Stimulated activated CD4-positive, alpha-beta T cell treated with anti-CD3 and anti-CD28 coated beads, Interleukin-4, amount 100 ng/mL, for 4 hours (primary cell): Measurements from ENCODE around the gene TBL3.
A peak's percentile ranks its signal among the peaks of the same experiment; 100 is the strongest.
"Not testable (repeated sequence)": the region's sequence is repeated elsewhere in the genome, so short reads cannot be mapped to it uniquely, and the experiment has no call there.

Experiments used
- DNase-seq, 2 experiments: peaks; one replicate each; pipeline ENCODE4 v3.0.0-alpha.2; 2020

The TBL3 gene

DNA sequence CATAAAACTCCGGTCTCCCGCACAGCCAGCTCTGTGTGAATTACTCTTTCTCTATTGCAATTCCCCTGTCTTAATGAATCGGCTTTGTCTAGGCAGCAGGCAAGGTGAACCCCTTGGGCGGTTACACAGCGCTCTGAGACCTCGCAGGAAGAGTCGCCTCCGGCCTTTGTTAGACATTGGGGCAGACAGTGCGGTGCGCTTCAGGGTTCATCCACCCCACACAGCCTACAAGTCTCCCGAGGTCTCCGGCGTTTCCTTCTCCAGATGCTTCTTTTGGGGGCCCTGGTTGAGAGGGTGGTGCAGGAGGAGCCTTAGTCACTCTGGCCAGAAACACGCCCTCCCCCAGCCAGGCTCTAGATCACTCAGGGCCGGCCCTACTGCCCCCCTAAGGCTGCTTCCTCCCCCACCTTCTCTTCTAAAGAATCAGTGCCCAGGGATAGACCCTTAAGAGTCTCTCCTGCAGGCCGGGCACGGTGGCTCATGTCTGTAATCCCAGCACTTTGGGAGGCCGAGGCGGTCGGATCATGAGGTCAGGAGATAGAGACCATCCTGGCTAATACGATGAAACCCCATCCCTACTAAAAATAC is 27.1 kb upstream of the TBL3 start:
- DNase-seq: no peak

DNA sequence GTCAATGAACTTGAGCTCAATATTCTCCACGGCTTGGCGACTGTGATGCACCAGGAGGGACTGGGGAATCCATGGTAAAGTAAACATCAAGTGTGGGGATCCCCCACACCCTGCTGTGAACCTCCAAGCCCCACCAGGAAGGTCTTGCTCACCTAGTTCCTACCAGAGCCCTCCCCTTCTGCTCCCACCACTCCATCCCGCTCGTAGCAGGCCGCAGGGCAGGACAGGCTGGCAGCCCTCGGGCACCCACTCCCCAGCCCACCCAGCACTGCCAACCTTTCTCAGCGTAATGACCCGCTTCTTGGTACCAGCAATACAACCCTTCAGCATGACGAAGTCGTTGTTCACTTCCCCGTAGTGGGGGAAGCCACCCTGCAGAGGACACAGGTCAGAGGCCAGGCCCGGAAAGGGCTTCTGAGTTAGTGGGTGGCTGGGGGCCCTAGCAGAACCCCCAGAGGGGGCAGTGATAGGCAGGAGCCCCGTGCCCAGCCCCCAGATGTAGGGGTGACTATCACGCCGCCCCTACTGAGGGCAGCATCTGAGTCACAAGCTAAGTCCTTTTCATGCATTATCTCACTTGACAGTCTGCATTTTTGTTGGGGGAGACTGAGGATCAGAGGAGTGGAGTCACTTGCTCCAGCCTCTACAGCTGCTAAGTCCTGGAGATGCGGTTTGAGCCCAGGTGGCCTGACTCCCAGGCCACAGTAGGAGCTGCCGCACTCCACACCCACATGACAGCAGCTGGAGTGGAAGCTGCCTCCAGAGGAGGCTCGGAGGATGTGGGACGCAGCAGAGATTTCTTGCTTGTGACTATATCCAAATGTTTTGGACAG is 26.1 kb upstream of the TBL3 start:
- no peak for DNase-seq

DNA sequence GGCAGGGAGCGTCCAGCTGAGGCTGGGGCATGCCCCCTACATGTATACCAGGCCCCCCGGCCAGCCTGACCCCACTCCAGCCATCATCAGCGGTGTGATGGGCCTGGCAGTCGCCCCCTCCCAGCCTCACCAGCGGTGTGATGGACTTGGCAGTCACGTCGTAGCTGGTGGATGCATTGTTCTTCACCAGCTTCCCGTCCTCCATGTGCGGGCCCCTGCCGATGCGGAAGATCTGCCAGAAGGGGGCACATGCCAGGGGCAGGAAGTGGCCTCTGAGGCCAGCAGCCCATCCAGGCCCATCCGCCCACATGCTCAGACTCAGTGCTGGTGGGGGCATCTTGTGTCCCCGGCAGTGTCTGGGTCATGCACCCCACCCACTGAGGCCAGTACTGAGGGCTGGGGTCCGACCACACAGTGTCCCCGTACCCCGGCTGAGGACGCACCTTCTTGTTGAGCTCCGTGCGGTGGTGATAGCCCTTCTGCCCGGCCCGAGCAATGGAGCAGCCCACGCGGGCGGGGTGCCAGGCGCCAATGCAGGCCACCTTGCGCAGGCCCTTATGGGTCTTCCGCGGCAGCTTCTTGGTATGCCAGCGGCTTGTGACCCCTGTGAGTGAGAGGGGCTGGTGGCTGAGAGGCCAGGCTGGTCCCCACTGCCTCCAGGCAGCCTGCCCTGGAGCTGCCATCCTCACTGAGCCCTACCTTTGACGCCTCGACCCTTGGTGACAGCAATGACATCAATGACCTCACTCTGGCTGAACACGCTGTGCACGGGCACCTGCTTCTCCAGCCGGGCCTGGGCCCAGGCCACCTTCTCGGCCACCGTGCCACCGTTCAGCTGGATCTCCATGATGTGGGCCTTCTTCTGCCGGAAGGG is 25.1 kb upstream of the TBL3 start:
- DNase-seq: no peak

DNA sequence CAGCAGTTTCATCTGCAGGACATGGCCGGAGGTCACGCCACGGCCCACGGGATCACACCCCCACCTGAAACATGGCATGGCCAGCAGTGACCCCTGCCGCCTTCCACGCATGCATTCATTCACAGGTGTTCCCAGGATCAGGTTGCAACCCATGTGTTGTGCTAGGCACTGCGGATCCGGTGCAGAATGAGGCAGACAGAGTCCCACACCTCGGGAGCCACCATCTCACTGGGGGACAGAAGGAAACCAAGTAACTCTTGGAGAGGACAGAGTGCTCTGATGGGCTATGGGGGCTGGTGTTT is 24.5 kb upstream of the TBL3 start:
- DNase-seq: no peak

DNA sequence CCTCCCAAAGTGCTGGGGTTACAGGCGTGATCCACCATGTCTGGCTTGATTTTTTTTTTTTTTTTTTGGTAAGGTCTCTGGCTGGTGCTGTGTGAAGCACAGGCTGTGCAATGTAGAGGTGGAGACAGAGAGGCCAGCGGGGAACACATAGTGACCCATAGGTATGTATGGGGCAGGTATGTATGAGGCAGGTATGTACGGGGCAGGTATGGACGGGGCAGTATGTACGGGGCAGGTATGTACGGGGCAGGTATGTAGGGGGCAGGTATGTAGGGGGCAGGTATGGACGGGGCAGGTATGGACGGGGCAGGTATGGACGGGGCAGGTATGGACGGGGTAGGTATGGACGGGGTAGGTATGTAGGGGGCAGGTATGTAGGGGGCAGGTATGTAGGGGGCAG is 22.3 kb upstream of the TBL3 start:
- DNase-seq: no peak

DNA sequence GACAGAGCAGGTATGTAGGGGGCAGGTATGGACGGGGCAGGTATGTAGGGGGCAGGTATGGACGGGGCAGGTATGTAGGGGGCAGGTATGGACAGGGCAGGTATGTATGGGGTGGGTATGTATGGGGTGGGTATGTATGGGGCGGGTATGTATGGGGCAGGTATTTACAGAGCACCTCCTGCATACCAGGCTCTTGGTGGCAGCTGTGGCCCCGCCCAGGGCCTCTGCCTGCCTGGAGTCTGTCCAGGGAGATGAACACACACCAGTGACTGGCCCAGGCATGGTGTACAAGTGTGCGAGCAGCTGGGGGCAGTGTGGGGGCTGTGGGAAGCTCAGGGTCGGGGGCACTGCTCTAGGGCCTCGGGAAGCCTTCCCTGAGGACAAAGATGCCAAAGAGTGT is 21.8 kb upstream of the TBL3 start:
- no peak for DNase-seq

DNA sequence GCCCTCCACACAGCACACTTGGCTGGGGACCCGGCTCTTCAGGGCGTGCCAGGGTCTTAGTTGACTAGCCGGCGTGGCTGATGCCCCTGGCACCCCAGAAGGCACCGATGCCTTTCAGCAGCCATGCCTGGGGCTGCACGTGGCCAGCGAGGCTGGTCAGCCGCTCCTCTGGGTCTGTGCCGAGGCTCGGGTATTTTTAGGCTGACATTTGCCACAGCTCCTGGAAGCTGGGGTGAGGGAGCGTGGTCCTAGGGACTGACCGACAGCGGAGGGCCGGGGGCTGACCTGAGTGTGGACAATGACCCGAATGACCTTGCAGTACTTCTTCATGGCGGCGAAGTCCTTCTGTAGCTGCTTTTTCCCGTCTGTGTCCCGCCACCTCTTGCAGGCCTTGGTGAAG is 21.3 kb upstream of the TBL3 start:
- DNase-seq: no peak

DNA sequence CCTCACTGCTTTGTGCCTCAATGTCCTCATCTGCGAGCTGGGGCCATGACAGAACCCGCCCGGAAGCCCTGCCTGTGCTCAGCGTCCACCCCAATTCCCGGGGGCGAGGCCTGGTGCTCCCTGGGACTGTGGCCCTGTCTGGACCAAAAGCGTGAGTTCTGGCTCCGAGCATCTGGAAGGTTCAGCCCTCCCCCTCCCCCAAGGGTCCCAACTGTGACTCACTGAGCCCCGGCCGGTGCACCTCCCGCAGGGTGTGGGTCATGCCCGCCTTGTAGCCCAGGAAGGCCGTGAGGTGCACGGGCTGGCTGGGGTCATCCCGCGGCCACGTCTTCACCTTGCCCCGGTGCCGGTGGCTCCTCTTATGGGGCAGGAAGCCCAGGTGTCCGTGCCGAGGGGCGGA is 18.1 kb upstream of the TBL3 start:
- DNase-seq: no peak

DNA sequence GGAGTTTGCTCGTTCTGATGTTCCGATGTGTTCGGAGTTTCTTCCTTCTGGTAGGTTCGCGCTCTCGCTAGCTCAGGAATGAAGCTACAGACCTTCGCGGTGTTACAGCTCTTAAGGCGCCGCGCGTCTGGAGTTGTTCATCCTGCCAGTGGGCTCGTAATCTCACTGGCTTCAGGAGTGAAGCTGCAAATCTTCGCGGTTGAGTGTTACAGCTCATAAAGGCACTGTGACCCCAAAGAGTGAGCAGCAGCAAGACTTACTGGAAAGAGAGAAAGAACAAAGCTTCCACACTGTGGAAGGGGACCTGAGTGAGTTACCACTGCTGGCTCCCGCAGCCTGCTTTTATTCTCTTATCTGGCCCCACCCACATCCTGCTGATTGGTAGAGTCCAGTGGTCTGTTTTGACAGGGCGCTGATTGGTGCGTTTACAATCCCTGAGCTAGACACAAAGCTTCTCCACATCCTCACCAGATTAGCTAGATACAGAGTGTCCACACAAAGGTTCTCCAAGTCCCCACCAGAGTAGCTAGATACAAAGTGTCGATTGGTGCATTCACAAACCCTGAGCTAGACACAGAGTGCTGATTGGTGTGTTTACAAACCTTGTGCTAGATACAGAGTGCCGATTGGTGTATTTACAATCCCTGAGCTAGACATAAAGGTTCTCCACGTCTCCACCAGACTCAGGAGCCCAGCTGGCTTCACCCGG is 14.3 kb upstream of the TBL3 start:
- not testable (repeated sequence) for DNase-seq

DNA sequence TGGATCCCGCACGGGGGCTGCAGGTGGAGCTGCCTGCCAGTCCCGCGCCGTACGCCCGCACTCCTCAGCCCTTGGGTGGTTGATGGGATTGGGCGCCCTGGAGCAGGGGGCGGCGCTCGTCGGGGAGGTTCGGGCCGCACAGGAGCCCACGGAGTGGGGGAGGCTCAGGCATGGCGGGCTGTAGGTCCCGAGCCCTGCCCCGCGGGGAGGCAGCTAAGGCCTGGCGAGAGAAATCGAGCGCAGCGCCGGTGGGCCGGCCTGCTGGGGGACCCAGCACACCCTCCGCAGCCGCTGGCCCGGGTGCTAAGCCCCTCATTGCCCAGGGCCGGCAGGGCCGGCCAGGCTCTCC is 13.7 kb upstream of the TBL3 start:
- DNase-seq: not testable (repeated sequence)

DNA sequence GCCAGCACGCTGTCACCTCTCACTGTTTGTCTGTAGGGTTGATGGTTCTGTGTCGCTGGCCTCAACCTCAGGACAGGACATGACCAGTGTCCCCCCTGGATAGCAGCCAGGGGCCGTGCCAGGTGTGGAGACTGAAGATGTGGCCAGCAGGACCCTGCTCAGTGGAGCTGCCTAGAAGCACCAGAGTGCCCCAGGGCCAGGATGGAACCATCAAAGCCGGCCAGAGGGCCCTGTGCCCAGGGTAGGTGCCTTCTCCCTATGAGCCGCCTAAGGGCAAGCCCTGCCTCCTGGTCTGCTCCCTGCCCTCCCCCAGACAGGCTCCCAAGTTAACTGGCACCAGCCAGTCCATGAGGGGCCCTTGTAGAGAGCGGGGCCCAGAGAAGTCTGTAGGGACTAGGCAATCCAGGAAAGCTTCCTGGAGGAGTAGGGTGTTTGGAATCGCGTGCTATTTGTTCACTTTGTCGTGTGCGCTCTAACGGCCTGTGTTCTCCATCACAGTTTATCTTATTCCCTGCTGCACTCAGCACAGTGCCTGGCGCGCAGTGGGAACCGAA is 13.1 kb upstream of the TBL3 start:
- no peak for DNase-seq

DNA sequence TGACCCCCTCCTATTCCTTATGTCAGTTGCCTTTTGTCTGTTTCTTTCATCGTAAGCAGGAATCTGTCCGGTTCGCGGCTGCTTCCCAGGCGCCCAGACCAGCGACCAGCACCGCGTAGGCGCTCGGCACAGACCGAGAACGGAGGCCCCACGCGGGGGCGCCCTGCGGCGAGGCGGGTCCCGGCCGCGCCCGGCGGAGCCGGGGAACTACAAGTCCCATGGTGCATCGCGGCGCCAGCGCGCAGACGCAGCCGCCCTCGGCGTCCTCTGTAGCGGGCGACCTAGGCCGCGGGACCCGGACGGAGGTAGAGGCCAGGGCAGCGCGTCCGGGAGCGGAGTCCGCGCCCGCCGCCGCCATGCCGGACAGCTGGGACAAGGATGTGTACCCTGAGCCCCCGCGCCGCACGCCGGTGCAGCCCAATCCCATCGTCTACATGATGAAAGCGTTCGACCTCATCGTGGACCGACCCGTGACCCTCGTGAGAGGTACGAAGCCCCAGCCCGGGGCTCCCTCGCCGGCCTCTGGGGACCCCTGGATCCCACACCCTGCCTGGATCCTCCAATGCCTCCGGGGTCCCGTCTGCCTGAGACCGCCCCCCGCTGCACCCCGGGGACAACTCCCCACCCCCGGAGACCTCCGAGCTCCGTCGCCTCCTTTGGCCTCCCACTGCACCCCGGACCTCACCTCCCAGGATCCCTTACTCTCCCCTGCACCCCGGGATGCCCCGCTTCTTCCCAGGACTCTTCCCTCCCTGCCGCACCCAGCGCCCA is 12.4 kb upstream of the TBL3 start, which contains the start of gene NDUFB10:
Gene NDUFB10 (plus strand): TSS at position 270 of the 771 bp plus-strand sequence. CDS start 87 bp downstream, at position 357.
- DNase-seq: peak; percentile 87 to 95

DNA sequence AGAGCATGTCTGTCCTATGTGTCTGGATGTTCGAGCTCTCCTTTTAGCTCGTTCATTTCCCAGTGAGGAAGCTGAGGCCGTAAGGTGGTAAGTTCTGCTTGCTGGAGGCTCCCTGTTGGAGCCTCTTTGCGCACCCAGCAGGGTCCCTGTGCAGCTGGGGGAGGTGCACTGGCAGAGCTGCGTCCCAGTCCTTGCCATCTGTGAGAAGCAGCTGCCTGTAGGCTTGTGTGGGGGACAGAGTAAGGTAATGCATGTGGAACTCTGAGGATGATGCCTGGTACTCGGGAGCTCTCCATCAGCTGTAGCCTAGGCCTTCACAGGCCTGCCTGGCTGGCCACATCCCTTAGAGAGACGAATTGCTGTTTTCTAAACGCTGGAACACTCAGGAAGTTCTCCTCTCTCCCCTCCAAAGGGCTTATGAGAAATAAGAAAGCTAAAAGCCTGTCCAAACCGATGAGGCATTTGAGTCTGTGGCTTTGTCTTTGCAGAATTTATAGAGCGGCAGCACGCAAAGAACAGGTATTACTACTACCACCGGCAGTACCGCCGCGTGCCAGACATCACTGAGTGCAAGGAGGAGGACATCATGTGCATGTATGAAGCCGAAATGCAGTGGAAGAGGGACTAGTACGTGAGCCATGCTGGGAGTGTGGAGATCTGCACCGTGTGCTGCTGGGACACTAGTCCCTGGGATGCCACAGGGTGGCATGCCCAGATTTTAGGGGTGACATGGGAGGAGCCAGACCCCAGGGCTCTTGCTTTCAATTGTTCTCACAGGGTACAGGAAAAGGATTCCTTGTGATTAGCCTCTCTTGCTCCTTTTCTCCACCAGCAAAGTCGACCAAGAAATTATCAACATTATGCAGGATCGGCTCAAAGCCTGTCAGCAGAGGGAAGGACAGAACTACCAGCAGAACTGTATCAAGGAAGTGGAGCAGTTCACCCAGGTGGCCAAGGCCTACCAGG is 10.9 kb upstream of the TBL3 start:
- DNase-seq: peak; percentile 30 to 50

DNA sequence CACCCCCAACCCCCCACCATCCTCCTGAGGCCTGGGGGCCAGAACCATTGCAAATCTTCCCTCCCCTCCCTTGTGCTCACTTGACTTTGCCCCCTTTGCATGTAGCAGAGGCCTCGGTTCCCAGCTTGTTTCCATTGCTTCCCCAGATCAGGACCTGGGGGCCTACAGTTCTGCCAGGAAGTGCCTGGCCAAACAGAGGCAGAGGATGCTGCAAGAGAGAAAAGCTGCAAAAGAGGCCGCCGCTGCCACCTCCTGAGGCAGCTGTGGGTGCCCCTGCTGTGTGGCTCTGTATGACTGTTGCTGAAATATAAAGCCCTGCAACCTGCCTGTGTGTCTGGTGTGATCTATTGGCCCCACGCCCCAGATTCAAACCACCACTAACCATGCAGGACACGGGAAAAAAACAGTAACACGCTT is 10.2 kb upstream of the TBL3 start:
- no peak for DNase-seq

DNA sequence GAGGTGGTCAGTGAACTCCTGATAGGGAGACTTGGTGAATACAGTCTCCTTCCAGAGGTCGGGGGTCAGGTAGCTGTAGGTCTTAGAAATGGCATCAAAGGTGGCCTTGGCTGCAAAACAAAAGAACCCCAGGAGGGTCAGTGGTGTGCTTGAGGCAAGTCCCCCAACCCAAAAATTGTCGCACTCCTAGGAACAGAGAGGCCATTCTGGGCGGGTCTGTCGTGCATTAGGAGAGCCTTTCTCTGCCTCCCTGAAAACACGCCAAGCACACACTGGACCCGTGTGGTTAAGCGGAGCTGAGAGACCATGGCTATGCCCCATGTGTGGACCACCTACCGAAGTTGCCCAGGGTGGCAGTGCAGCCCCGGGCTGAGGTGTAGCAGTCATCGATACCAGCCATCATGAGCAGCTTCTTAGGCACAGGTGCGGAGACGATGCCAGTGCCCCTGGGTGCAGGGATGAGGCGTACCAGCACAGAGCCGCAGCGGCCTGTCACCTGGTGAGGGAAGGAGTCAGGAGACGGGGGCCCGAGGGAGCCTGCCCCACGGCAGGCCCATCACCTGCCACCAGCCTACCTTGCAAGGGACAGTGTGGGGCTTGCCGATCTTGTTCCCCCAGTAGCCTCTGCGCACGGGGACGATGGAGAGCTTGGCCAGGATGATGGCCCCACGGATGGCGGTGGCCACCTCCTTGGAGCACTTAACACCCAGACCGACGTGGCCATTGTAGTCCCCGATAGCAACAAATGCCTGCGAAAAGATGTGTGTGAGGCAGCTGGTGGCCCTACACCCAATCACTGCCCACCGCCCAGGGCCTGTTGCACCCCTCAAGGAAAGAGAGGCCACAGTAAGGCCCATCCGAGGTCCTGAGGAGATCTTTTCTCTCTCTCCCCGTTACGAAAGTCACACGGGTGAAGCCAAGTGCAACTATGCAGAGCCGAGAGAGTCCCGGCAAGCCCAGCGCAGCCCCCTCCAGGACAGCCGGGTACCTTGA is 9.4 kb upstream of the TBL3 start:
- not testable (repeated sequence) for DNase-seq

DNA sequence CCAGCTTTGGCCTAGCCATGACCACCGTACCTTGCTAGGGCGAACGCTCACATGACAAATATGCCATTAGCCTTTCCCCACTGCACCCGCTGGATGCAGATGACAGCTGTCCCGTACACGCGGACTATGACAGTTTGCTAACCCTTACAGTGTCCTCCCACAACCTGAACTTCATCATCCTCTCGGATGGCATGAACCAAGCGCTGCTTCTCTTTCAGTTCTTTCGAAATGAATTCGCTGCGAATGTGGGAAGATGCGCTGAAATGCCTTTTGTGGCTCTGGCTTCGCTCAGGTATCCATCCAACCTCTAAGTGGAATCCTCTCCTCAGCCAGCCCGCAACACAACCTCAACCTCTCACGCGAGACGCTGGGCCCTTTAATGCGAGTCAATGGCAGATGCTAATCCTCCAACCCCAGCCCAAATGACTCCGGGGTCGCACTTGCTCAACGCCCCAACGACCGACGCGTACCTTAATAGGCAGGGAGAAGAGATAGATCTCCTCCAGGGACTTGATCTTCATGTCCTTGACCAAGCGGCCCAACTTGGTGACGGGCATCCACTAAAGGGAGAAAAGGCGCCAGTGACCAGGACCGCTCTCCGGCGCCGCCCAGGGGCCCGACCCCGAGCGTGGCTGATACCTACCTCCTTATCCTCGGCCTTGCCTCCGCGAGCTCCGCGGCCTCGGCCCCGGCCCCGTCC is 7.9 kb upstream of the TBL3 start:
- peak; percentile 33 to 45 for DNase-seq

DNA sequence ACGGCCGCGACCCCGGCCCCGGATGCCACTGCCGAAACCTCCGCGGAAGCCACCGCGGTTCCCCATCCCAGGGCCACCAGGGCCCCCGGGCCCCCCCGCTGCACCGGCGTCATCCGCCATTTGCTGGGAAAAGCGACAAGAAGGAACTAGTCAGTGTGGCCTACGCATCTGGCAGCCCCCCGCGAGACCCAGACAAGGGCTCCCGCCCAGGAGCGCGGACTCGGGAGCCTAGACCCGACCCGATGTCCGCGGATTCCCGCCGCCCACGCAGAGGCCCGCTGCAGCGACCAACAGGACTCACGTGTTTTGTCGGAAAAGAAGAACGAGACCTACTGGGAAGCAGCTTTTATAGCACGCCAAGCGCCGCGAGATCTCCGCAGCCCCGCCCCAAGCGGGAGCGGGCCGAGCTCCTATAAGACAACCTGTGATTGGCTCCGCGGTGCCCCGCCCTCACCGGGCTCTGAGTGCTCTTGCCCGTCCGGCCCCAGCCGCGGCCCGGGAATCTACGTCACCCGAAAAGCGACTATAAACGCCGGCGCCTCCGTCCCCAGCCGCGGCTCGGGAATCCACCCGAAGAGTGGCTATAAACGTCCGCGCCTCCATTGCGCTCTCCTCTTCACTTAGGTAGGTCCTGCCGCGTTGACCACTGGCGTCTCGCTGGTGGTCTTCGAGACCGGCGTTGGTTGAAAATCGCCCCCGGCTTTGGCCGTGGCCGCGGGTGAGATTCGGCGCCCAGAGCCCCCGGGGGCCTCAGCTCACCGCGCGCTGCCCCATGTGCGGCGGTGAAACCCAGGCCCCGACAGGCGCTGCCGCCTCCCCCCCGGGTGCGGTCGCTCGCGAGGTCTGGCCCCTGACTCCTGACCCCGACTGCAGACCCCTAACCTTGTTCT is 7.1 kb upstream of the TBL3 start, which contains the start of gene RPS2:
Gene RPS2 (minus strand): TSS at position 321 of the 890 bp plus-strand sequence. CDS start 201 bp downstream, at position 120.
- peak; percentile 96 to 97 for DNase-seq
